ENCODE data around the gene EPN1.
"Not testable (repeated sequence)": the region's sequence is repeated elsewhere in the genome, so short reads cannot be mapped to it uniquely, and the experiment has no call there.

EPN1 gene

GRCh38 chr19:55712804-55713631 is 38.0 kb downstream of the EPN1 start:
- H3K4me3 ChIP-seq, result no peak overlapping the region
- no peak for TF ChIP-seq Cebpa-rat (IDR thresholded peaks at IDR 0.05)

GRCh38 chr19:55716531-55716930 is 41.5 kb downstream of the EPN1 start:
- Histone ChIP-seq H3K36me3 (no peaks in the 10 kb centered on the region), H3K9ac (no peak overlapping the region), H3K4me2 (no peak overlapping the region), H3K4me3 (no peak overlapping the region), H4K20me1 (no peaks in the 10 kb centered on the region), H3K9me3 (peaks cover 35% of the 10 kb centered on the region), H3K4me1 (no peaks in the 10 kb centered on the region), H3K27ac (no peak overlapping the region), H3K27me3 (no peaks in the 10 kb centered on the region)
- TF ChIP-seq Cebpa-rat (IDR thresholded peaks at IDR 0.05), result no peak

More at GRCh38 chr19:55712804-55713631, 38.0 kb downstream of the EPN1 start:
- H3K27ac ChIP-seq, result no peak overlapping the region
- H3K9ac ChIP-seq, result no peak overlapping the region
- H3K4me2 ChIP-seq, result no peak overlapping the region
- peaks cover 9% of the 10 kb centered on the region for H3K9me3 ChIP-seq
- H3K27me3 ChIP-seq, result no peaks in the 10 kb centered on the region
- H3K36me3 ChIP-seq, result no peaks in the 10 kb centered on the region
- H4K20me1 ChIP-seq, result no peaks in the 10 kb centered on the region
- H3K4me1 ChIP-seq, result peaks cover 7% of the 10 kb centered on the region

- no peak overlapping the region for H3K27ac ChIP-seq
- no peak for TF ChIP-seq Cebpa-rat (IDR thresholded peaks at IDR 0.05)
- H3K9me3 ChIP-seq, result peaks cover 42% of the 10 kb centered on the region
- no peaks in the 10 kb centered on the region for H3K36me3 ChIP-seq
- H3K9ac ChIP-seq, result no peak overlapping the region
- H3K4me1 ChIP-seq, result no peaks in the 10 kb centered on the region
- H3K4me2 ChIP-seq, result no peak overlapping the region
- no peaks in the 10 kb centered on the region for H4K20me1 ChIP-seq
- no peak overlapping the region for H3K4me3 ChIP-seq
- no peaks in the 10 kb centered on the region for H3K27me3 ChIP-seq
Measured at GRCh38 chr19:55717251-55717650, 42.2 kb downstream of the EPN1 start.

- H3K9me3 ChIP-seq, result peaks cover 46% of the 10 kb centered on the region
- not testable (repeated sequence) for H3K4me1 ChIP-seq, H3K9ac ChIP-seq, H4K20me1 ChIP-seq, H3K27me3 ChIP-seq, H3K4me2 ChIP-seq, H3K36me3 ChIP-seq, H3K4me3 ChIP-seq, H3K27ac ChIP-seq
Measured at GRCh38 chr19:55717879-55718711, 43.1 kb downstream of the EPN1 start.

- Histone ChIP-seq H3K4me1 (no peaks in the 10 kb centered on the region), H3K4me2 (no peak overlapping the region), H3K27me3 (no peaks in the 10 kb centered on the region), H3K36me3 (no peaks in the 10 kb centered on the region), H3K9me3 (peaks cover 46% of the 10 kb centered on the region), H3K9ac (no peak overlapping the region), H3K4me3 (no peak overlapping the region), H4K20me1 (no peaks in the 10 kb centered on the region), H3K27ac (no peak overlapping the region)
- TF ChIP-seq Cebpa-rat (IDR thresholded peaks at IDR 0.05), result no peak
Measured at GRCh38 chr19:55720214-55720746, 45.3 kb downstream of the EPN1 start.

GRCh38 chr19:55720801-55721200 is 45.8 kb downstream of the EPN1 start:
- H3K9me3 ChIP-seq, result peaks cover 46% of the 10 kb centered on the region
- no peaks in the 10 kb centered on the region for H3K36me3 ChIP-seq
- H3K4me2 ChIP-seq, result no peak overlapping the region
- TF ChIP-seq Cebpa-rat (IDR thresholded peaks at IDR 0.05), result no peak
- H3K9ac ChIP-seq, result no peak overlapping the region
- no peaks in the 10 kb centered on the region for H4K20me1 ChIP-seq
- no peak overlapping the region for H3K27ac ChIP-seq
- H3K4me3 ChIP-seq, result no peak overlapping the region
- H3K4me1 ChIP-seq, result no peaks in the 10 kb centered on the region
- H3K27me3 ChIP-seq, result no peaks in the 10 kb centered on the region

- H3K36me3 ChIP-seq, result no peaks in the 10 kb centered on the region
- no peaks in the 10 kb centered on the region for H3K27me3 ChIP-seq
- H3K4me1 ChIP-seq, result no peaks in the 10 kb centered on the region
- H3K9me3 ChIP-seq, result peaks cover 33% of the 10 kb centered on the region
- H3K9ac ChIP-seq, result no peak overlapping the region
- no peak overlapping the region for H3K27ac ChIP-seq
- H3K4me2 ChIP-seq, result no peak overlapping the region
- TF ChIP-seq Cebpa-rat (IDR thresholded peaks at IDR 0.05), result no peak
- no peak overlapping the region for H3K4me3 ChIP-seq
- no peaks in the 10 kb centered on the region for H4K20me1 ChIP-seq
Measured at GRCh38 chr19:55723491-55723890, 48.5 kb downstream of the EPN1 start.

- H3K9me3 ChIP-seq, result peaks cover 12% of the 10 kb centered on the region
- H3K27me3 ChIP-seq, H3K4me1 ChIP-seq, H3K9ac ChIP-seq, H3K27ac ChIP-seq, H3K4me3 ChIP-seq, H3K4me2 ChIP-seq, H4K20me1 ChIP-seq, H3K36me3 ChIP-seq: not testable (repeated sequence)
Measured at GRCh38 chr19:55730378-55730777, 55.4 kb downstream of the EPN1 start.

GRCh38 chr19:55738302-55738701 is 63.3 kb downstream of the EPN1 start, which contains the start of gene NLRP9:
Gene NLRP9, minus strand, starts transcription at chr19:55738402. Its CDS starts 28 bp downstream, at chr19:55738374.
- no peaks in the 10 kb centered on the region for H4K20me1 ChIP-seq
- H3K4me2 ChIP-seq, result no peak within 1 kb of the TSS
- H3K9me3 ChIP-seq, result no peaks in the 10 kb centered on the region
- H3K27me3 ChIP-seq, result no peaks in the 10 kb centered on the region
- no peaks in the 10 kb centered on the region for H3K36me3 ChIP-seq
- no peak within 1 kb of the TSS for H3K9ac ChIP-seq
- no peak for TF ChIP-seq Cebpa-rat (IDR thresholded peaks at IDR 0.05)
- H3K4me3 ChIP-seq, result no peak within 1 kb of the TSS
- H3K27ac ChIP-seq, result no peak within 1 kb of the TSS
- no peaks in the 10 kb centered on the region for H3K4me1 ChIP-seq

GRCh38 chr19:55750715-55751114 is 75.7 kb downstream of the EPN1 start:
- Histone ChIP-seq H3K4me3 (no peak overlapping the region), H4K20me1 (no peaks in the 10 kb centered on the region), H3K4me2 (no peak overlapping the region), H3K9ac (no peak overlapping the region), H3K36me3 (no peaks in the 10 kb centered on the region), H3K27me3 (no peaks in the 10 kb centered on the region), H3K27ac (no peak overlapping the region), H3K4me1 (no peaks in the 10 kb centered on the region), H3K9me3 (no peaks in the 10 kb centered on the region)
- no peak for TF ChIP-seq Cebpa-rat (IDR thresholded peaks at IDR 0.05)
